Activated CD4-positive, CD25-positive, alpha-beta regulatory T cell (primary cell): ENCODE results near the gene OR2AG2.

Experiments used
- DNase-seq, 4 experiments: peaks; one replicate each; lab custom pipeline; 2025; lab: John Stamatoyannopoulos, UW

OR2AG2 gene

GRCh38 chr11:6742260-6742659 is 29.5 kb downstream of the OR2AG2 start:
- no peak for DNase-seq

DNA sequence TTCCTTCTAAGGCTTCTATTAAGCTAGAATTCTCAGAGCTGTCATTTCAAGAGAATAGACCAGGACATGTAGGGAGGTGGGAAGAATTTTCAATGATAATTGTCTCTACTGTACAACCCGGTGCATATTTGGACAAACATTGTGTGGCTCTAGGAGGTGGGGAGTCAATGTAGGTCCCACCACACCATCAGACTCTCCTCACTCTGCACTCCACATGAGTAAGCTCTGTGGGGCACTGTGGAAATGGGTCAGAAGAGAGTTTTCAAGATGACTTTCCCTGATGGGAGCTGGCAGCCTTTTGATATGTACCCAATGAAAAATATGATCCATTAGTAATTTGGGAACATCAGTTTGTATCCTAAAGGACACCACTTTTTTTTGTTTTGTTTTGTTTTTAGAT is 33.2 kb downstream of the OR2AG2 start:
- no peak for DNase-seq

DNA sequence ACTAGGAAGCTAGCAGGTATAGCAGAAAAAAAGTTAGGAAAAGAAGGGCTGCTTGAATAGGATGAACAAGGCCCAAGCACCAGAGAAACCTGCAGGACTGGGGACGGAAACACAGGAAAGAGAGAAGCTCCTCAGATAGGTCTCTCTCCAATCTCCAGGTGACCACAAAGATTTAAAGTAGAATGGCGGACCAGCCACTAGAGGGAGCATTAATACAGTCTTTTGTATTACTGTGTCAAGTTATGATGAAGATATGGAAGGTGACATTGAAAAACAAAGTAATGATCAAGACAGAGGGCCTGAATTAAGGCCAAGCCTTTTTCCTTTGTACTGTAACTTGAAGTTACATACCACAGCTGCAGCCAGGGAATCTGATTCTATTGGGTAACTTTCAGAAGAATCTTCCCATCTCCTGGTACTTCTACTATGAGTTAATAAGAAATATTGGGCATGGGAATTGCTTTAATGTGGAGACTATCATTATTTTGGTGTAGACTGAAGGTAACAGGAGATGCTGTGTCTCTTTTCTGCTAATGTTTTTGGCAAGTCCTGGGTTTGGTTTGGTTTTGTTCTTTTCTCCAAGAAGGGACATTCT is 33.8 kb downstream of the OR2AG2 start:
- DNase-seq = peak; percentile 25 to 41 (median 33)

- no peak for DNase-seq
These were observed 35.2 kb downstream of the OR2AG2 start for GRCh38 chr11:6736495-6737121.

DNA sequence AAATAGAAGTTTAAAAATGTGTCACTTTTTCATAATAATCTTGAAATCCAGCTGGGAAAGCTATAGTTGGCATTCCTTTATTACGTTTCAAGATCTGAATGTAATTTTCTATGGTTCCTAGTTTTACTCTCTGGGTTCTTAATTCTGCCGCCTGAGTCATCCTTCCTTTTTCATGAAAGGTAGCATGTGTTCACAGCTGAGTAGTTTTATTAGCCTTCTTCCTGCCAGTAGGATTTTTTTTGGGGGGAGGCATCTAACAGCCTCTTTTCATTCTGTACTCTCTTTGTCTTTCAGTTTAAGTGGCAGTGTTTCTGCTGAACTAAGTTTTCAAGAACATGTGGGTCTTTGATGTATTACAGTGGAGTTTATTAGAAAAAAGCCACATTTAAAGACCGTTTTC is 36.5 kb downstream of the OR2AG2 start:
- DNase-seq = no peak

- DNase-seq = no peak
These were observed 37.2 kb downstream of the OR2AG2 start for GRCh38 chr11:6734616-6735015.

DNA sequence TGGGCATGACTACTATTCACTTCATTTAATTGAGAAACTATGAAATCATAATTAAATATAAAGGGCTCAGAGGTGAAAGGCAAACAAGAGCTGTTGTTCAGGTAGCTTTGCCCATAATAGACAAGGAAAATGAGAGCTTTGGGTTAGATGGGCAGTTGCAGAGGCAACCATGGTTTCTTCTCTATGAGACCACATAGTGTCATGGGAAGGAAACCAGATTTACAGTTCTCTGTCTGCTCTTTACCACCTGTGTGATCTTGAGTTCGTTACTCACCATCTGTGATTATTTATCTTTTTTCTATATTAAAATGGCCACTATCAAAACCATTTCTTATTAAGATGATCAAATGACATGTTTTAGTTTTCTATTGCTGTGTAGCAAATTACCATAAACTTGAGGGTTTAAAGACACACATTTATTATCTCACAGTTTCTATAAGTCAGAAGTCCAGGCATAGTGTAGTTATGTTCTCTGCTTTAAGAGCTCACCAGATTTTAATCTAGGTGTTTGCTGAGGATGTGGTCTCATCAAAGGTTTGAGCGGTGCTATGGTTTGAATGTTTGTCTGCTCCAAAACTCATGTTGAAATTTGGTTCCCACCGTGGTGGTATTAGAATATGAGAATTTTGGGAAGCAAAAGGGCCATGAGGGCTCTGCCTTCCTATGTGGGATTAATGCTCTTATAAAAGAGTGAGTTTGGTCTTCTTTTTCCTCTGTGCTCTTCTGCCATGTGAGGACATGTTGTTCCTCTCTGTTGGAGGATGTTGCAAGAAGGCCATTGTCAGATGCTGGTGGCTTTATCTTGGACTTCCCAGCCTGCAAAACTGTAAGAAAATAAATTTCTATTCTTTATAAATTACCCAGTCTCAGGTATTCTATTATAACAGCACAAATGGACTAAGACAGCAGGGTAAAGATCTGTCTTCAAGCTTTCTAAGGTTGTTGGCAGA is 38.2 kb downstream of the OR2AG2 start:
- DNase-seq = no peak

DNA sequence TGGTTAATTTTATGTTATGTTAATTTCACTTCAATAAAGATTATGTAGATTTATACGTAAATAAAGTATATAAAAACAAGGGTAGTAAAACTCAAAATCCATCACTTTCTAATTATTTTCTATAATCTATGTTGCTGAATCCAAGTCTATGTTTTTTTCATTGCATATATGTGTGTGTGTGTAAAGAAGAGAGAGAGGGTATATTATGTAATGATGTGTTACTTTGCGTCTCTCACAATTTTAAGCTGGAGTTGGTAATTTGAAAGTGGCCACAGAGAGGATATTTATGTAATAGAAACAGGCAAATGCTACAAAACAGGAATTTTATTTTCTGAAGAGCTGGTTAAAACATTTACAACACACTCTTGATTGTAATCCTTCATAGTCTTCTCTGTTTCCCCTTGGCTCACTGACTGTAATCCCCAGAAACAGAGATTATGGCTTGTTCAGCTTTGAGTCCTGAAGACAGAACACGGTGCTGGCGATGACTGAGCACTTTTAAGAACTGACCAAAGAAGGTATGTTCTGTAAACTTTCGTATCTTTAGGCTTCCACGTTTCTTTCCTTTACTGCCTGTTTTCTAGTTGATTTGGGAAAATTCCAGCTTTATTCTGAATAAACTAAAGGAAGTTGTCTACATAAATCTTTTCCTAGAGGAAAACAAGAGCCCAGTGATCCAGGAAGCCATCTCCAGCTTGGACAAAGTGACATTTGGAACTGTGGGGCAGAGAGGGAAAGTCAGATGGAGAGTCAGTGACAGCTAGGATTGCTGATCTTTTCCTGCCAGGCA is 43.6 kb downstream of the OR2AG2 start:
- no peak for DNase-seq

- DNase-seq = no peak
These were observed 46.3 kb downstream of the OR2AG2 start for GRCh38 chr11:6725386-6725896.

- DNase-seq = no peak
These were observed 47.8 kb downstream of the OR2AG2 start for GRCh38 chr11:6724013-6724412.

DNA sequence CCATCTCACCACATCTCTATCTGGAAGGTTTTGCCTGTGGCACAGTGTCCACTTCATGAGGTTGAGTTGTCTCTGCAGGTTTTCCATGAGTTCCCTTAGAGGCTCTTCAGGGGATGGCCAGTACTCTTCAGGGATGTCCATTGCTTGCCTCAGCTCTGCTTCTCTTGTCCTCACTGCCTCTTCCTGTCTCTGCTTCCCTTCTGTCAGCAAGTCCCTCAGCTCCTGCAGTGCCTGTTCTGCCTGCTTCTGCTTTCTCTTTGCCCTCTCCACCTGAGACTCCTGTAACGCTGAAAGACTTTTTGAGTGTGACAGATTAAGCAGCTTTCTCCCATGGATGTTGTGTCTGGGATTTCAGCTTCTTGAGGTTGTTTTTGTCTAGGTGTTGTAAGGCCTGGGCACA is 50.4 kb downstream of the OR2AG2 start:
- DNase-seq = no peak

DNA sequence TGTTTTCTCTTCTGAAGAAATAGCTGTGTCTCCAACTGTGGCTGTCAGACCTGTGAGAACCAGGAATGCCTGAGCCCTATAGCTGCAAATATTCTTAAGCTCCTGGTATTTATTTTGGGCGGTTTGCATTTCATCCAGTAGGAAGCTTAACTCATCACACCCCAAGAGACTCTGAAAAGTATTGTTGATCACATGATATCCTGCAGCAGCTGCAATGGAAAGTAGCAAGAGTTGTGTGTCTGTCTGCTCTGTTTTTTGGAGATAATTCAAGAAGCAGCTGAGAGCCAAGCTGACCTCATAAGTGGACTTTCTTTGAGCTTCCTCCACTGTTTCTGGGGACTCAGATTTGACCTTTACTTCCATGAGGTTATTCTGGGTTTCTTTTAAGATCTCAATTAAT is 52.2 kb downstream of the OR2AG2 start:
- DNase-seq = no peak

DNA sequence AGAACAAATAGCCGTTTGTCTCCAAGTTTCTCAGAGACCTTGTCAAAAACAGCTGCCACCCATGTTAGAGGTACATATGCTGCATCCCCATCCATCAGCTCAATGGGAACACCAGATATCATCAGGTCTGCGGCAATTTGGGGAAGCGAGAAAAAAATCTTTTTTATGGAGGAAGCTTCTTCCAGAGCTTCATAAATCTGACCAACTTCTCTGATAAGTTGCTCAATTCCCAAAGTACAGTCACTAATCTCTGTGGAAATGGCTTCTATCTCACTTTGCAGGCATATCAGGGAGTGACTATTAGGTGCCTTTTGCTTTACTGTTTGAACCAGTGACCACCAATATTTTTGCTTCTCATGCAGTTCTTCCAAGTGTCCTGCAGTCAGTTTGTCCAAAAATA is 54.4 kb downstream of the OR2AG2 start:
- DNase-seq = no peak
